Right atrium auricular region (tissue), 2 donors: ENCODE data around the gene SLC39A10. TPM values are rescaled to one million over a fixed set of nuclear protein-coding genes. Genes with fewer than 3 reads are reported as not detected.

ENCODE experiments used
- DNase-seq: peaks from one replicate; pipeline ENCODE4 v3.0.0-alpha.2; 2019; ENCODE audit warnings: low spot score
- H3K27ac ChIP-seq, 2 donors: fragments of 200-600 bp; sonication (generic); 1 replicate in 1 of 2; 2 replicates in 1 of 2; pipeline ENCODE4 v1.5.1; 2016 to 2019
- H3K27me3 ChIP-seq, 2 donors: fragments of 200-600 bp; sonication (generic); one replicate each; pipeline versions ENCODE4 v1.5.1 to v1.6.0; 2017 to 2019
- H3K36me3 ChIP-seq: fragments of 200-600 bp; sonication (generic); one replicate; pipeline ENCODE4 v1.5.1; 2016
- H3K4me1 ChIP-seq, 2 donors: fragments of 200-600 bp; sonication (generic); one replicate each; pipeline versions ENCODE4 v1.5.1 to v1.6.0; 2017 to 2019
- H3K4me3 ChIP-seq, 2 donors: fragments of 200-600 bp; sonication (generic); 1 replicate in 1 of 2; 2 replicates in 1 of 2; pipeline ENCODE4 v1.5.1; 2017 to 2019; ENCODE audit warnings: mild to moderate bottlenecking in 1 of 2, moderate library complexity in 1 of 2
- H3K9me3 ChIP-seq, 2 donors: fragments of 200-600 bp; sonication (generic); one replicate each; pipeline ENCODE4 v1.5.1; 2019
- CTCF ChIP-seq, 2 donors: fragments of 200-600 bp; sonication (generic); IDR thresholded peaks; one replicate each; pipeline ENCODE4 v1.5.1; 2019; ENCODE audit warnings: antibody characterized with exemption in 2 of 2
- total RNA-seq, 2 donors: library from RNA; depleted of rRNA; stranded (reverse); fragments of >200 nt; gene quantifications; one replicate each; pipeline ENCODE4 v1.1.0, GENCODE V29; 2016

Gene SLC39A10
- total RNA-seq, 2 donors from 2014 or later: 8.5 to 12.3 TPM

- DNase-seq: no peak
- no peak overlapping the region for H3K4me3 ChIP-seq
- no peaks in the 10 kb centered on the region for H3K4me1 ChIP-seq
- H3K9me3 ChIP-seq: peaks cover 0 to 4% of the 10 kb centered on the region in 2 donors
- H3K27me3 ChIP-seq: no peaks in the 10 kb centered on the region
- no peaks in the 10 kb centered on the region for H3K36me3 ChIP-seq
- H3K27ac ChIP-seq: no peak overlapping the region
- no peak for TF ChIP-seq CTCF (IDR thresholded peaks at IDR 0.05)
These were observed 37.5 kb downstream of the SLC39A10 start for GRCh38 chr2:195694553-195694952.

- Histone ChIP-seq H3K27me3 (no peaks in the 10 kb centered on the region), H3K36me3 (no peaks in the 10 kb centered on the region), H3K4me1 (no peaks in the 10 kb centered on the region), H3K4me3 (no peak overlapping the region), H3K9me3 (peaks cover 0 to 8% of the 10 kb centered on the region in 2 donors), H3K27ac (no peak overlapping the region)
- no peak for DNase-seq
- no peak for TF ChIP-seq CTCF (IDR thresholded peaks at IDR 0.05)
These were observed 38.1 kb downstream of the SLC39A10 start for GRCh38 chr2:195695002-195695631.

GRCh38 chr2:195696012-195696411 is 39.0 kb downstream of the SLC39A10 start:
- no peaks in the 10 kb centered on the region for H3K27me3 ChIP-seq
- no peaks in the 10 kb centered on the region for H3K4me1 ChIP-seq
- H3K27ac ChIP-seq: no peak overlapping the region
- H3K4me3 ChIP-seq: no peak overlapping the region
- TF ChIP-seq CTCF (IDR thresholded peaks at IDR 0.05): no peak
- DNase-seq: no peak
- H3K9me3 ChIP-seq: peaks cover 0 to 17% of the 10 kb centered on the region in 2 donors
- H3K36me3 ChIP-seq: no peaks in the 10 kb centered on the region

GRCh38 chr2:195697681-195698220 is 40.7 kb downstream of the SLC39A10 start:
- Histone ChIP-seq H3K27ac (no peak overlapping the region), H3K9me3 (peaks cover 0 to 18% of the 10 kb centered on the region in 2 donors), H3K4me1 (no peaks in the 10 kb centered on the region), H3K36me3 (no peaks in the 10 kb centered on the region), H3K4me3 (no peak overlapping the region), H3K27me3 (no peaks in the 10 kb centered on the region)
- TF ChIP-seq CTCF (IDR thresholded peaks at IDR 0.05): no peak
- DNase-seq: no peak

GRCh38 chr2:195700480-195700879 is 43.5 kb downstream of the SLC39A10 start:
- TF ChIP-seq CTCF (IDR thresholded peaks at IDR 0.05): no peak
- no peak overlapping the region for H3K4me3 ChIP-seq
- no peaks in the 10 kb centered on the region for H3K4me1 ChIP-seq
- H3K36me3 ChIP-seq: no peaks in the 10 kb centered on the region
- DNase-seq: no peak
- H3K9me3 ChIP-seq: peaks cover 0 to 18% of the 10 kb centered on the region in 2 donors
- H3K27me3 ChIP-seq: no peaks in the 10 kb centered on the region
- no peak overlapping the region for H3K27ac ChIP-seq
